ENCODE measurements around the gene PRICKLE1.

PRICKLE1 gene

DNA sequence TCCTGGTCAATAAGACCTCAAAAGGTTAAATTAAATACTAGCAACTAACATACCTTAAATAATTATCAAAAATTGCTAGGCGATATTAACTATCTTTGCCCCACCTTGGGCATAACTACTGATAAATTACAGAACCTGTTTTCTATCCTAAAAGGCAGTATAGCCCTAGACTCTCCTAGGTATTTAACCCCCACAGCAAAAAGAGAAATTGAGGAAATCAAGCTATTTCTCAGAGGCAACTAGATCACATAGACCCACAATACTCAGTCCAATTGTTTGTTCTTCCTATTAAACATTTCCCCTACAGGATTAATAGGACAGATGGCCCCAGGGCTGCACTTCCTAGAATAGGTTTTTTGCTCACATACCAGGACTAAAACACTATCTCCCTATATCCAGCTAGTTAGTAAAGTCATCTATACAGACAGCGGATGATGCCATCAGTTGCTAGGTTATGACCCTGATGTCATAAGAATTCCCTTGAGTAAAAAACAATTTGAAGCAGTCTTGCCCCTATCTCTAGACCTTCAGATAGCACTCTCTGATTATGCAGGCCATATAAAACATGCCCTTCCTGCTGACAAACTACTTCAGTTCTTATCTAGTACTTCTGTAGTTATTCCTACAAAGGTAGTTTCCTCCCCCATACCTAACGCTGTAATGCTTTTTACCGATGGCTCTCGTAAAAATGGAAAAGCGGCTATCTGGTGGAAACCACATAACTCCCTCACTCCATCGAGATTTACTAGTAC, 145.2 kb downstream of the PRICKLE1 start:
- DNase-seq (no peak), ATAC-seq (ENCODE audit: insufficient read depth, low read depth) (no peak)
- no peak overlapping the region for H3K9ac ChIP-seq (ENCODE audit: low read depth, low read length)

DNA sequence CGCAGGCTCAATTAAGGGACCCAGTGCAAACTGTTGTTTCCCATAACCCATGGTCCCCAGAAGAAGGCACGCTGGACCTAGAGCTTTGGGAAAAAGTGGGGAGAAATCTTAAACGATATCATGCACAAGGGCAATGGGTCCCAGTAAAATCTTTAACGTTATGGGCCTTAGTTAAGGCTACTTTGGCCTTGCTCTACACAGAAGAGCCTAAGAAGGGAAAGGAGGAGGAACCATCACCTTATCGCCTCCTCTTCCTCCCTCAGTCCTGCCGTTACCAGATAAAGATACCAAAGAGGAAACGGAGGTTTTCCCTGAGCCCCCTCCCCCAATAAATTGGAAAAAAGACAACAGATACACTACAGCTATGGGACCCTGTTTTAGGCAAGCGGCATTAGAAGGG, 146.7 kb downstream of the PRICKLE1 start:
- H3K4me1 ChIP-seq (ENCODE audit: insufficient read depth, low read length): no peaks in the 10 kb centered on the region
- H2AFZ ChIP-seq (ENCODE audit: low read depth, low read length): no peak overlapping the region
- no peak overlapping the region for H3K9ac ChIP-seq (ENCODE audit: low read depth, low read length)
- H4K20me1 ChIP-seq (ENCODE audit: insufficient read depth, low read length): no peaks in the 10 kb centered on the region
- ATAC-seq (ENCODE audit: insufficient read depth, low read depth) (no peak), DNase-seq (no peak)
- TF ChIP-seq EZH2 (IDR thresholded peaks at IDR 0.05; ENCODE audit: borderline replicate concordance, low read depth, low read length, severe bottlenecking) (no peak), CTCF (IDR thresholded peaks at IDR 0.05; ENCODE audit: borderline replicate concordance, extremely low read depth, low read length, poor library complexity, severe bottlenecking) (no peak)
- no peaks in the 10 kb centered on the region; the same call in 1 of the 2 replicates for H3K79me2 ChIP-seq (ENCODE audit: insufficient read depth, low read length)
- H3K4me2 ChIP-seq (ENCODE audit: insufficient read depth, low read length): no peak overlapping the region
- H3K27ac ChIP-seq (ENCODE audit: low read length): no peak overlapping the region
- H3K9me3 ChIP-seq (ENCODE audit: insufficient read depth, low read length, severe bottlenecking): no peaks in the 10 kb centered on the region
- H3K27me3 ChIP-seq (ENCODE audit: insufficient read depth, low read length, poor library complexity): no peaks in the 10 kb centered on the region
- H3K4me3 ChIP-seq (ENCODE audit: low read depth in 1 of 2, low read length in 2 of 2): no peak overlapping the region
- peaks cover 53% of the 10 kb centered on the region for H3K36me3 ChIP-seq (ENCODE audit: insufficient read depth, low read length)

More for the DNA sequence above, 145.2 kb downstream of the PRICKLE1 start:
- Histone ChIP-seq H3K36me3 (ENCODE audit: insufficient read depth, low read length) (peaks cover 56% of the 10 kb centered on the region), H4K20me1 (ENCODE audit: insufficient read depth, low read length) (no peaks in the 10 kb centered on the region), H3K4me2 (ENCODE audit: insufficient read depth, low read length) (no peak overlapping the region), H3K27ac (ENCODE audit: low read length) (no peak overlapping the region), H3K27me3 (ENCODE audit: insufficient read depth, low read length, poor library complexity) (no peaks in the 10 kb centered on the region), H3K79me2 (ENCODE audit: insufficient read depth, low read length) (no peaks in the 10 kb centered on the region; the same call in 1 of the 2 replicates), H3K4me1 (ENCODE audit: insufficient read depth, low read length) (no peaks in the 10 kb centered on the region), H2AFZ (ENCODE audit: low read depth, low read length) (no peak overlapping the region), H3K4me3 (ENCODE audit: low read depth in 1 of 2, low read length in 2 of 2) (no peak overlapping the region), H3K9me3 (ENCODE audit: insufficient read depth, low read length, severe bottlenecking) (no peaks in the 10 kb centered on the region)
- no peak for TF ChIP-seq CTCF (IDR thresholded peaks at IDR 0.05; ENCODE audit: borderline replicate concordance, extremely low read depth, low read length, poor library complexity, severe bottlenecking)
- TF ChIP-seq EZH2 (IDR thresholded peaks at IDR 0.05; ENCODE audit: borderline replicate concordance, low read depth, low read length, severe bottlenecking): no peak

- TF ChIP-seq CTCF (IDR thresholded peaks at IDR 0.05; ENCODE audit: borderline replicate concordance, extremely low read depth, low read length, poor library complexity, severe bottlenecking): no peak
- TF ChIP-seq EZH2 (IDR thresholded peaks at IDR 0.05; ENCODE audit: borderline replicate concordance, low read depth, low read length, severe bottlenecking): no peak
- Histone ChIP-seq H3K4me1 (ENCODE audit: insufficient read depth, low read length) (no peaks in the 10 kb centered on the region), H3K9me3 (ENCODE audit: insufficient read depth, low read length, severe bottlenecking) (no peaks in the 10 kb centered on the region), H3K27ac (ENCODE audit: low read length) (no peak overlapping the region), H3K9ac (ENCODE audit: low read depth, low read length) (no peak overlapping the region), H2AFZ (ENCODE audit: low read depth, low read length) (no peak overlapping the region), H4K20me1 (ENCODE audit: insufficient read depth, low read length) (no peaks in the 10 kb centered on the region), H3K79me2 (ENCODE audit: insufficient read depth, low read length) (no peaks in the 10 kb centered on the region; the same call in 1 of the 2 replicates), H3K4me3 (ENCODE audit: low read depth in 1 of 2, low read length in 2 of 2) (no peak overlapping the region), H3K27me3 (ENCODE audit: insufficient read depth, low read length, poor library complexity) (no peaks in the 10 kb centered on the region), H3K36me3 (ENCODE audit: insufficient read depth, low read length) (peaks cover 53% of the 10 kb centered on the region), H3K4me2 (ENCODE audit: insufficient read depth, low read length) (no peak overlapping the region)
- ATAC-seq (ENCODE audit: insufficient read depth, low read depth) (no peak), DNase-seq (no peak)
Observed at GRCh38 chr12:42442311-42442759, 147.2 kb downstream of the PRICKLE1 start.
